Testis (tissue), 3 donors: ENCODE data around the gene PRKACG. TPM values are rescaled to one million over a fixed set of nuclear protein-coding genes. Genes with fewer than 3 reads are reported as not detected.

Experiments used
- DNase-seq: peaks from one replicate; pipeline ENCODE4 v3.0.0-alpha.2; 2019
- H3K27ac ChIP-seq, 2 donors: fragments of 200-600 bp; sonication (generic); one replicate each; pipeline ENCODE4 v1.5.1; 2019
- H3K27me3 ChIP-seq: fragments of 200-600 bp; sonication (generic); one replicate; pipeline ENCODE4 v1.5.1; 2019
- H3K36me3 ChIP-seq: fragments of 200-600 bp; sonication (generic); one replicate; pipeline ENCODE4 v1.5.1; 2017; ENCODE audit warnings: low read depth; ENCODE audit errors: missing control alignments
- H3K4me1 ChIP-seq: fragments of 200-600 bp; sonication (generic); one replicate; pipeline ENCODE4 v1.5.1; 2019
- H3K4me3 ChIP-seq, 2 donors: fragments of 200-600 bp; sonication (generic); one replicate each; pipeline ENCODE4 v1.5.1; 2017 to 2019
- H3K9me3 ChIP-seq: fragments of 200-600 bp; sonication (generic); one replicate; pipeline ENCODE4 v1.5.1; 2017
- CTCF ChIP-seq, 3 experiments: fragments of 450-650 bp in 2 of 3; fragments of 200-600 bp in 1 of 3; sonication (generic) in 1 of 3; IDR thresholded peaks; one replicate each; pipeline ENCODE4 v1.5.1; 2016 to 2019; ENCODE audit warnings: antibody characterized with exemption in 3 of 3, mild to moderate bottlenecking in 2 of 3, moderate library complexity in 1 of 3
- POLR2A ChIP-seq: fragments of 450-650 bp; IDR thresholded peaks from one replicate; pipeline ENCODE4 v1.6.1; 2017; ENCODE audit warnings: antibody characterized with exemption, mild to moderate bottlenecking, moderate library complexity
- WGBS, 2 donors: methylation state at CpG; one replicate each; pipeline ENCODE4 v1.1.5; 2018; 5-methylcytosine and 5-hydroxymethylcytosine counted together
- intact Hi-C: fragments of 100-400 bp; cut with DNase I; formaldehyde crosslinking; loops from one replicate; pipeline ENCODE4 v1.15.1; 2023; ENCODE audit warnings: low total_unique reads
- polyA plus RNA-seq: library from polyadenylated mRNA; stranded (reverse); fragments of 350-450 nt; fragmentation: Illumina TruSeq; extraction: RNeasy Lipid Tissue Mini Kit (QIAGEN cat#74804); gene quantifications from one replicate; pipeline ENCODE4 v1.2.3, GENCODE V29; 2014; ENCODE audit warnings: low read depth, low replicate concordance; ENCODE audit not compliant: insufficient read depth
- total RNA-seq, 2 donors: library from RNA; depleted of rRNA; stranded (reverse); fragments of >200 nt; gene quantifications; one replicate each; pipeline ENCODE4 v1.2.3, GENCODE V29; 2016

Gene PRKACG
- total and polyA plus RNA-seq, 3 donors from 2014 or later, result 14.0 to 46.5 (median 14.2) TPM

GRCh38 chr9:69036309-69036708 is 22.4 kb upstream of the PRKACG start:
- intact Hi-C loops, result no loop called here
- H3K27ac ChIP-seq, result peak overlapping the region; percentile 83 to 85
- TF ChIP-seq POLR2A, result no peak
- no peak for TF ChIP-seq CTCF (IDR thresholded peaks at IDR 0.05)
- peak; percentile 45 for DNase-seq
- H3K4me3 ChIP-seq, result peak overlapping the region; percentile 71 to 73
- peaks cover 13% of the 10 kb centered on the region for H3K4me1 ChIP-seq
- WGBS, 2 donors, result 0 to 1% methylated on average over 14 of the region's 14 CpGs
- H3K9me3 ChIP-seq, result no peaks in the 10 kb centered on the region
- no peaks in the 10 kb centered on the region for H3K27me3 ChIP-seq
- no peaks in the 10 kb centered on the region for H3K36me3 ChIP-seq

GRCh38 chr9:69035438-69036308 is 21.8 kb upstream of the PRKACG start, which contains the start of gene FXN:
Gene FXN (plus strand): TSS chr9:69035752. CDS start chr9:69035783, 31 bp downstream.
- Histone ChIP-seq H3K9me3 (no peaks in the 10 kb centered on the region), H3K27me3 (no peaks in the 10 kb centered on the region), H3K36me3 (no peaks in the 10 kb centered on the region), H3K4me1 (peaks cover 13% of the 10 kb centered on the region), H3K27ac (peak within 1 kb of the TSS; percentile 83 to 85), H3K4me3 (peak within 1 kb of the TSS; percentile 71 to 73)
- TF ChIP-seq CTCF (IDR thresholded peaks at IDR 0.05) (peak; percentile 95 to 97 (median 97)), POLR2A (no peak)
- 1 to 2% methylated on average over 14 to 65 of the region's 75 CpGs for WGBS, 2 donors
- DNase-seq, result peak; percentile 87
- intact Hi-C loops, result no loop called here

- Histone ChIP-seq H3K9me3 (no peaks in the 10 kb centered on the region), H3K27me3 (no peaks in the 10 kb centered on the region), H3K27ac (no peak overlapping the region), H3K4me3 (no peak overlapping the region), H3K4me1 (peaks cover 13% of the 10 kb centered on the region), H3K36me3 (no peaks in the 10 kb centered on the region)
- DNase-seq, result no peak
- TF ChIP-seq CTCF (IDR thresholded peaks at IDR 0.05) (no peak), POLR2A (no peak)
- intact Hi-C loops, result no loop called here
- 74 to 76% methylated on average over 2 of the region's 2 CpGs for WGBS, 2 donors
These were observed 20.2 kb upstream of the PRKACG start for GRCh38 chr9:69034071-69034470.

GRCh38 chr9:69030851-69031645 is 17.1 kb upstream of the PRKACG start:
- TF ChIP-seq CTCF (IDR thresholded peaks at IDR 0.05) (no peak), POLR2A (no peak)
- intact Hi-C loops, result no loop called here
- Histone ChIP-seq H3K27ac (no peak overlapping the region), H3K27me3 (no peaks in the 10 kb centered on the region), H3K4me3 (no peak overlapping the region), H3K4me1 (no peaks in the 10 kb centered on the region), H3K36me3 (no peaks in the 10 kb centered on the region), H3K9me3 (no peaks in the 10 kb centered on the region)
- no peak for DNase-seq
- WGBS, 2 donors, result 68 to 75% methylated on average over 1 of the region's 1 CpG
